BJ (cell line): Measurements from ENCODE around the gene RNF150. TPM values are rescaled to one million over a fixed set of nuclear protein-coding genes. Genes with fewer than 3 reads are reported as not detected.

ENCODE experiments used
- CTCF ChIA-PET: fragments of 350-600 bp; formaldehyde crosslinking; extraction: SDS; loops from one replicate; lab custom pipeline; 2021; ENCODE audit warnings: antibody characterized with exemption, inconsistent platforms; lab: Yijun Ruan, JAX
- POLR2A ChIA-PET: fragments of 300-600 bp; sonication (Branson Sonifier 250); formaldehyde crosslinking; extraction: SDS; loops from one replicate; lab custom pipeline; 2021; ENCODE audit warnings: antibody characterized with exemption; lab: Charles Lee
- DNase-seq: peaks from one replicate; pipeline ENCODE4 v3.0.0-alpha.2; 2011; ENCODE audit warnings: low read depth
- H3K27me3 ChIP-seq: 2 replicates; pipeline ENCODE4 v1.6.0; 2011; ENCODE audit warnings: low read length; ENCODE audit not compliant: control insufficient read depth, insufficient read depth
- H3K36me3 ChIP-seq: 2 replicates; pipeline ENCODE4 v1.5.1; 2011; ENCODE audit warnings: low read length; ENCODE audit not compliant: control insufficient read depth, insufficient read depth
- H3K4me3 ChIP-seq: 2 replicates; pipeline ENCODE4 v1.5.1; 2011; ENCODE audit warnings: low read depth, mild to moderate bottlenecking, control low read depth, low read length
- CTCF ChIP-seq: IDR thresholded peaks from 2 replicates; pipeline ENCODE4 v1.5.1; 2011; ENCODE audit warnings: low read depth, mild to moderate bottlenecking, control low read depth, inconsistent platforms, low read length, moderate library complexity; ENCODE audit not compliant: insufficient read depth
- polyA plus RNA-seq: library from polyadenylated mRNA; depleted of rRNA; stranded (reverse); fragments of >200 nt; gene quantifications from 2 replicates; pipeline ENCODE4 v1.2.3, GENCODE V29; 2011

Gene RNF150
- polyA plus RNA-seq, 1 experiment: 47.7 TPM

GRCh38 chr4:141131723-141132071 is 1.6 kb downstream of the RNF150 start:
- CTCF ChIA-PET: interaction anchor here (0.8 to 5.8 kb wide), 10 partner anchors 8 to 271 kb away, joined by 3 to 88 read pairs (median 4); no protein-coding TSS in a partner anchor
- Histone ChIP-seq H3K4me3 (peak overlapping the region; percentile 97), H3K27me3 (no peaks in the 10 kb centered on the region), H3K36me3 (no peaks in the 10 kb centered on the region)
- TF ChIP-seq CTCF: no peak
- DNase-seq: no peak
- POLR2A ChIA-PET: interaction anchor here (0.9 kb wide), 1 partner anchor 111 kb away, joined by 4 read pairs; no protein-coding TSS in a partner anchor

DNA sequence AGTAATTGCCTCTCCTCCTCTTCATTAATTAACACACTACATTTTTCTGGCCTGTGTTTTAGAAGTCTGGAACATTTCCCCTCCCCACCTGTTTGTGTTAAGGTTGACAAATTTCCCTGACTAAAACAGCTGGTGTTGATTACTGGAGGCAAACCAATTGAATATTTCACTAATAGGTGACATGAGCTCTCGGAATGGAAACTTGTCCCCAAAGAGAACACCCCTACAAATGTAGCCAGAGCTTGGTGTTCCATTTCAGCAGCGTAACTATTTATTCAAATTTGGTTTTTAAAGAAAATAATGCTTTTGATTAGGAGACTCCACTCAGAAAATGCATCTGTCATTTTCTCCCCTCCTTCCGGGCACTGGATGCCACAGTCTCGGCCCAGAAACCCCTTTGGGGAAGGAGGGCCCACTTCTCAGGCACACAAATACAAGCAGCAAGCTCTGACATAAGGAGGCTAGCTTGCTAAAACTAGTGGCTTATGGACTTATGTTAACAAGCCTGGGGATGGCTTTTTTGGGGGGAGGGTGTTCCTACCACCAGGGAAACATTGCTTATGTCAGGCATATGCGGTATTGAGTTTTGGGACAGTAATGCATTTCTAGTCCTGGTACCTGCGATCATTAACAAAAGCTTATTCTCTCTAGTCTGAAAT is 2.2 kb downstream of the RNF150 start:
- ChIA-PET CTCF (interaction anchor here (0.7 to 5.8 kb wide), 8 partner anchors 123 to 271 kb away, joined by 3 to 88 read pairs (median 3); no protein-coding TSS in a partner anchor), POLR2A (interaction anchor here (0.9 kb wide), 1 partner anchor 110 kb away, joined by 4 read pairs; no protein-coding TSS in a partner anchor)
- no peak for TF ChIP-seq CTCF
- DNase-seq: no peak
- peak overlapping the region; percentile 97 for H3K4me3 ChIP-seq
- H3K36me3 ChIP-seq: no peaks in the 10 kb centered on the region
- no peaks in the 10 kb centered on the region for H3K27me3 ChIP-seq

- no peaks in the 10 kb centered on the region for H3K36me3 ChIP-seq
- H3K4me3 ChIP-seq: no peak overlapping the region
- no peaks in the 10 kb centered on the region for H3K27me3 ChIP-seq
- no peak for TF ChIP-seq CTCF
- DNase-seq: no peak
- ChIA-PET CTCF (interaction anchor here (1.0 to 1.5 kb wide), 4 partner anchors 15 to 267 kb away, joined by 3 read pairs; no protein-coding TSS in a partner anchor), POLR2A (no interaction called here)
These were observed 5.4 kb downstream of the RNF150 start for GRCh38 chr4:141127884-141128283.

DNA sequence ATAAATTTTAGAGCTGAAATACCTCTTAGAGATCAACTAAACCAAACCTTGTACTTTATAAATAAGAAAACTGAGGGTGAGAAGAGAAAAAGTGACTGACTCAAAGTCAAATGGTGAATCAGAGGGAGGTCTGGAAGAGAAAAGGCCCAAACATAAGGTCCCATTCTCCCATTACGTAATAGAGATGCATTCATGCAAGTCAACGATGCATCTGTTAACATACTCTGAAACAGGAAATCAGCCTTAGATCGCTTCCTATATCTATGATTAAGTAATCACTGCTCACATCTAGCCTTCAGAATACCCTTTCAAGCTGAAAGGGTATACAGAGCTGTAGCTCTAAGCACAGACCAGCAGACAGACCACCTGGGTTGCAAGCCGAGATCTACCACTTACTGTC is 6.5 kb downstream of the RNF150 start:
- H3K36me3 ChIP-seq: no peaks in the 10 kb centered on the region
- no peak overlapping the region for H3K4me3 ChIP-seq
- no peaks in the 10 kb centered on the region for H3K27me3 ChIP-seq
- CTCF ChIA-PET: interaction anchor here (1.0 to 1.5 kb wide), 3 partner anchors 14 to 130 kb away, joined by 3 read pairs; no protein-coding TSS in a partner anchor
- POLR2A ChIA-PET: no interaction called here
- TF ChIP-seq CTCF: no peak
- DNase-seq: no peak

GRCh38 chr4:141124224-141124623 is 9.0 kb downstream of the RNF150 start:
- no peak for TF ChIP-seq CTCF
- CTCF ChIA-PET: no interaction called here
- DNase-seq: no peak
- Histone ChIP-seq H3K36me3 (no peaks in the 10 kb centered on the region), H3K27me3 (no peaks in the 10 kb centered on the region), H3K4me3 (no peak overlapping the region)
- POLR2A ChIA-PET: no interaction called here
